GM21529 (cell line): ENCODE measurements around the gene MC1R.
"Not testable (repeated sequence)": the region's sequence is repeated elsewhere in the genome, so short reads cannot be mapped to it uniquely, and the experiment has no call there.

ENCODE experiments used
- ATAC-seq: cut with Tn5 transposase; IDR thresholded peaks from one replicate; pipeline ENCODE4 v1.9.1; 2021; ENCODE audit not compliant: unreplicated experiment

MC1R gene

GRCh38 chr16:89918453-89919347, at the start of gene MC1R:
TSS of gene MC1R (plus strand) at chr16:89918862. CDS start at chr16:89919259, 397 bp downstream.
- ATAC-seq: peak; percentile 20

- no peak for ATAC-seq
Observed at GRCh38 chr16:89869911-89870310, 48.8 kb upstream of the MC1R start.

- ATAC-seq: no peak
Observed at GRCh38 chr16:89870440-89870839, 48.2 kb upstream of the MC1R start.

GRCh38 chr16:89871895-89872294, 46.8 kb upstream of the MC1R start:
- ATAC-seq: no peak

GRCh38 chr16:89873109-89873971, 45.3 kb upstream of the MC1R start, which contains the start of gene TCF25:
TSS of gene TCF25 (plus strand) at chr16:89873592. CDS start at chr16:89873668, 76 bp downstream.
- ATAC-seq: peak; percentile 42

- ATAC-seq: peak; percentile 57
Observed at GRCh38 chr16:89873972-89874689, 44.5 kb upstream of the MC1R start.

- ATAC-seq: not testable (repeated sequence)
Observed at GRCh38 chr16:89879123-89879522, 39.5 kb upstream of the MC1R start.

- no peak for ATAC-seq
Observed at GRCh38 chr16:89880477-89881367, 37.9 kb upstream of the MC1R start.

GRCh38 chr16:89881368-89881730, 37.3 kb upstream of the MC1R start:
- ATAC-seq: no peak

- ATAC-seq: no peak
Observed at GRCh38 chr16:89883346-89884040, 35.2 kb upstream of the MC1R start.

GRCh38 chr16:89884041-89884421, 34.6 kb upstream of the MC1R start:
- ATAC-seq: no peak

- ATAC-seq: no peak
Observed at GRCh38 chr16:89887243-89887642, 31.4 kb upstream of the MC1R start.

GRCh38 chr16:89890200-89890599, 28.5 kb upstream of the MC1R start:
- ATAC-seq: no peak

- ATAC-seq: no peak
Observed at GRCh38 chr16:89890886-89891657, 27.6 kb upstream of the MC1R start.

GRCh38 chr16:89892055-89892630, 26.5 kb upstream of the MC1R start:
- no peak for ATAC-seq

GRCh38 chr16:89892635-89893034, 26.0 kb upstream of the MC1R start:
- ATAC-seq: no peak

- ATAC-seq: no peak
Observed at GRCh38 chr16:89893642-89894548, 24.8 kb upstream of the MC1R start.
